Raji (cell line): Measurements from ENCODE around the gene ANKDD1B.

Experiments
- POLR2A ChIP-seq: IDR thresholded peaks from 2 replicates; pipeline ENCODE4 v1.6.1; 2011; ENCODE audit warnings: low read depth, low read length, control low read depth; ENCODE audit not compliant: insufficient read depth

ANKDD1B gene

DNA sequence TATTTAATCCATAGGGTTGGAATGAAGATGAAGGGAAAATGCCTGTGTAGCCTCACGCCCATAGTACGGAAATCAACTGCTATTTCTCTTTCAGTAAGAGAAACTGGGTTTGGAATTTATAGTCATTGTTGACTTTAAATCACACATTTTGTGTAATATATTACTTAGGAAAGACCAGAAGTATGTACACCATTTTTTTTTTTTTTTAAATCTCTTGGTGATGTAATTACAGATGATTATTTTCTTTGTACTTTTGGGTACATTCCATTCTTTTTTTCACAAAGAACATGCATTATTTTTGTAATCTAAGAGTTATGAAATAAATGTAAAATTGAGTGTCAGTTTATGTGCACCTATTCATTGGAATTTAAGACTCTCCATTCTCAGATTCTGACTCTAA is 60.3 kb downstream of the ANKDD1B start:
- TF ChIP-seq POLR2A: no peak

DNA sequence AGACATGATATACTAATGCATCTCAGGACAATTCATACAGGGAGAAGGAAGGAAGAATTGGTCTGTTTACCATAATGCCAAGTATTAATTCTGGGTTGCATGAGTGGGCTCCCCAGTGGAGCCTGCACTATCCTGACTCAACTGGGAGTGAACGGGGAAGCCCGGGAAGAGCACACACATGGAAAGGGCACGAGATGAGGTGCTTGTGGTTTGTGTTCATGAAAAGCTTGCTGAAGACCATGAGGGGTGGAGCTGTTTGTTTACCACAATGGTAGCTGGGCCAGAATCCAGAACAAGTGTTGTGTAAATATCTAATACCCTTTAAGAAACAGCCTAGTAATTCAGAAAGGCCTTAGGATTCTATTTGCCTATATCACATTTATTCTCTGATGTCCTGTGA is 61.4 kb downstream of the ANKDD1B start:
- TF ChIP-seq POLR2A: no peak

DNA sequence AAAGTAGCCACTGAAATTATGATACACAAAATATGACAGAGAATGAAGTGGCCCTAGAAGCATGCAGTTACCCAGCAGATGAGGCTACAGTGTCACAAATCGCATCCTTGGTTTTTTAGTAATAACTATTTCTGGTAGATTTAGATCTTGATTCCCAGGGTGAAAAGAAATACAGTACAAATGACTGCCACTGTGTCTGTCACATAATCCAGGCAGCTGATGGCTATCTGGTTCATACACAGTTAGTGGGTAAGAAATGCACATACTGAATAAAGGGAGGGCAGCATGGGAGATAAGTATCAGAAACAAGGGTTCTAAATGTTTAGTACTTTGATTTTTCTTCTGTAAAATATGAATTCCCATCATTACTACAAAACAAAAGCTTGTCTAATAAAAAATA is 64.5 kb downstream of the ANKDD1B start:
- TF ChIP-seq POLR2A: no peak

DNA sequence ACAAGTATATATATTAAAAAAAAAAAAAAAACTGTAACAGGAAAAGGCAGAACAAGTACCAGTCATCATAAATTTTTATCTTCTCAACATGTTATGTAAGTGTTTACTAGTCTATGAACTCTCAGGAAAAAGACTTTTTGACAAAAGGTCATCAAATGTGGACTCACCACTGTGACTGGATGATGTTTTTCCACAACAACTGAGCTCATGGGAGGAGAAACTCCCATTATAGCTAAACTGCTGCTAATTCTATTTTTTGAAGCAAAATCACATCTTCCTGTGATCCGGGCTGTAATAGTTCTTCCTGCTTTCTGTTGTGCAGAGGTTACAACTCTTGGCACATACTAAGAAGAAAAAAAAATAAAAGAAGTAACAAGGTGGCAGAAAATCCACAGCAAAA is 66.4 kb downstream of the ANKDD1B start:
- no peak for TF ChIP-seq POLR2A

DNA sequence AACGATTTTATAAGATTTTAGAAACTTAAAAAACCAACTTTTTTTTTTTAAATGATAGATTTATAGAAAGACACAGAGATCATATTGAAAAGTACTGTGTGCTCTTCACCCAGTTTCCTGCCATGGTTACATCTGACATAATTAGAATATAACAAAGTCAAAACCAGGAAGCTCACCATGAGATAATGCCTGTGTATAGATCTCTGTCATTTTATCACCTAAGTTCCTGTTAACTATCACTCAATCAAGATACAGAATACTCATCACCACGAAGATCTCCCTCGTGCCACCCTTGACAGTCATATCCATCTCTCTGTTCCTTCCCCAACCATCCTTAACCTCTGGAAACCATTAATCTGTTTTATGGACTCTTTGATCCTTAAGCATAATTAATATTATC is 66.9 kb downstream of the ANKDD1B start:
- TF ChIP-seq POLR2A: no peak

DNA sequence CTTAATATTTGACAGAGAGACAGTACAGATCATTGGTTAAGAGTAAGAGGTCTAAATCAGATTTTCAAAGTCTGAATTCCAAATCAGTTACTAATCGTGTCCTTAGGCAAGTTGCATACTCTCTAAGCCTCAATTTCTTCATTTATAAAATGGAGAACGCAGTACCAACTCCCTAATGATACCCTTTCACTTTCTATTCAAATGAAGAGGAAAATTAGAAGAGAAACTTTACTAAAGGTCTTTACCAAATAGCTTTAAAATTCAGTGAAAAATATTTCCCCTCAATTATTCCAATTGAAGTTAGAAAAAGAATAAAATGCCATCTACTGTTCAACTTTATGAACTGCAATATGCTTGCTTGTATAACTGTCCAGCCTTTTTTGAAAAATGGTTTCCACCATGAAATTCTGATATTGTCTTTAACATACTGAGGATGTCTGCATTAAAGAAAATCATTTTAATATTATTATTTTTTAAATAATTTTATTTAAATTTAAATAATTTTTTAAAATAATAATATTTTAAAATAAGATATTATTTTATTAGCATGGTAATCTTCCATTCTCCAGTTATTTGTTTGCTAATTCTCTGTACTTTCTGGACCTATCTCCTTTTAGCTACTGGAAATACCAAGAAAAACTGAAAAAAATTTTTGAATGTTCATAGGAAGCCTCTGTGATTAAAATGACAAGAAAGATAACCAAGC is 70.0 kb downstream of the ANKDD1B start:
- TF ChIP-seq POLR2A: no peak

DNA sequence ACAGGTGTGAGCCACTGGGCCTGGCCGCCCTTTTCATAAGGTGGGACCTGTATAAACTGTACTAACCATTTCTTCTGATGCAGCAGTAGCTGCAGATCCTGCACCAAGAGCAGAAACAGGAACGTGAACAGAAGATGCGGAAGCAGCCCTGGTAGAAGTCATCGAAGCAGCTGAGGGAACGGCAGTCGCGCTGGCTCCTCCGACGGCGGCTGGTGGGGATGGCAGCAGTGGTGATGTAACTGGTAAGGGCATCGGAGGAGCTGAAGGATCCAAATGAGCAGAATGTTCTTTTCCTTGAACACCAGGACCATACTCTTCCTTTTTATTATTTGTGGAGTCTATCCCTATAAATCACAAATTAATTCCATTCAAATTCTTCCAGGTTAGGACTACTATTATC is 73.9 kb downstream of the ANKDD1B start:
- TF ChIP-seq POLR2A: no peak

DNA sequence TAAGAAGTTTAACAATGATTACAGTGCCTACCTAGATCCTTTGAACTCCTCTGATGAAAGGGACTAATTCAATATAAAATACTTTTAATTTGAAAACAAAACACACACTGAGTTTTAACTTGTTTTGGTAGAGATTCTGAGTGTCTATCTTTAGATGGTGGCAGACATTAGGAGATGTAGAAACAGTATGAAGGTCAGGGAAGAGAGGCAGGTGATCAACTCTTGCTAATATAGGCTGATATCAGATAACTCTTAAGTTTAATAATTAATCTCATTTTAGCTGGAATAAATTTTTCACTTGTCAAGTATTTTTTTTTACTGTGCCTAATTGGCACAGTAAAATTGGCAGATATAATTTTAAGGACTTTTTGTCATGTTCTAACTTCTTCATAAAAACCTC is 75.2 kb downstream of the ANKDD1B start:
- no peak for TF ChIP-seq POLR2A

DNA sequence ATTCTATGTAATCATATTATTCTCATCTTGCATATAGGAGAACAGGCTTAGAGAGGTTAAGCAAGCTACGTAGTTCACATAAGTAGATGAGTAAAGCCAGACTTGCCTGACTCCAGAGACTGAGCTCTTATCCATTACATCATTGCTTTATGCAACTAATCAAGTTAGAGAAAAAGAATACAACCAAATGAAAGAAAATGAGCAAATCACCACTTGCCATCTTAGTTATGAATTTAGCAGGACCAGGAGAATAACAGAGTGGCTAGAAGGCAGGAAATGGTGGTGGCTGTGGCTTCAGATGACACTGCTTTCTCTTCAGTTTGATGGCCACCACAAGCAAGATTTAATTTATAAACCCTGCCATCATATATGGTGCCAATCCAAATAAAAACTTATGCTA is 79.4 kb downstream of the ANKDD1B start:
- TF ChIP-seq POLR2A: no peak

DNA sequence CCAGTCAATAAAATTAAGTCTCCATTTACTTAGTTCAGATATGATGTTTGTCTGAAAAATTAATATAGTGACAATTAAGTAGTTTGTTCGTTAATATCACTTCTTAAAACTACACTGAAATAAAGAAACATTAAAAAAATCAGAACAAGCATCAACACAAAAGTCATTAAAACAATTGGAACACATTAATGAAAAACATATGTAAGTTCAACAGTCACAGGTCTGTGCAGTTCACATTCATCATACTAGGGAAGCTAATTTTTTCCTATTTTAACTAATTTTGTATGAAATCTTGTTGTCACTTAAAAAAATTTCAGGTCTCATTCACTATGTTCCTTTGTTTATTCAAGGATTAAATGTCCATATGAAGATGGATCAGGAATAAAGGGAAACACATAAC is 83.5 kb downstream of the ANKDD1B start:
- no peak for TF ChIP-seq POLR2A

DNA sequence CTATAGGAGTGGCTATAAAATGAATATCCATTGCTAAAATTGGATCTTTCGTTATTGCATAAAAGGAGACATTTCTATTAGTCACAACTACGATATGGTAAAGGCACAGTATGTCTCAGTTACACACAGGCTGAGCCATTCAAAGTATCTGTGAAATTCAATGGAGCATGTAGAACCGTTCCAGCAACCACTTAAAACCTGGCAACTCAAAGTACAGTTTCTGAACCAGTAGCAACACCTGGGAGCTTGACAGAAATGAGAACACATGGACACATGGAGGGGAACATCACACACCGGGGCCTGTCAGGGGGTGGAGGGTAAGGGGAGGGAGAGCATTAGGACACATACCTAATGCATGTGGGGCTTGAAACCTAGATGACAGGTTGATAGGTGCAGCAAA is 90.6 kb downstream of the ANKDD1B start:
- TF ChIP-seq POLR2A: no peak

DNA sequence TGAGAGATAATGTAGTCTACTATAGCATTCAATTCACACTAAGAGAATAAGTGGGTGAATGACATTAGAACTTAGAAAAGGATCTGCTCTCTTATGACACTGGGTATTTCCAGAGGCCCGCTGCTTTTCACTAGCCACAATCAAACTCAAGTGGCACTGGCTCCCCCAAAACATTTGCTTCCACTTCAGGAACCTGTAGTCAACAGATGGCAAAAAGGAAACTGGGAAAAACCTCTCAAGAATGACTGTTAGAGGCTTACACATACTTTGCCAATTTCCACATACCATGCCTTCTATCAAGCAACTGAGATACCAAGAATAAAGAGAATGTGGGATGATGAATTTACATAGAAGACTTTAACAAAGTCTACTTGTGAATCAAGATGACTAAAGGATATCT is 94.8 kb downstream of the ANKDD1B start:
- TF ChIP-seq POLR2A: no peak

DNA sequence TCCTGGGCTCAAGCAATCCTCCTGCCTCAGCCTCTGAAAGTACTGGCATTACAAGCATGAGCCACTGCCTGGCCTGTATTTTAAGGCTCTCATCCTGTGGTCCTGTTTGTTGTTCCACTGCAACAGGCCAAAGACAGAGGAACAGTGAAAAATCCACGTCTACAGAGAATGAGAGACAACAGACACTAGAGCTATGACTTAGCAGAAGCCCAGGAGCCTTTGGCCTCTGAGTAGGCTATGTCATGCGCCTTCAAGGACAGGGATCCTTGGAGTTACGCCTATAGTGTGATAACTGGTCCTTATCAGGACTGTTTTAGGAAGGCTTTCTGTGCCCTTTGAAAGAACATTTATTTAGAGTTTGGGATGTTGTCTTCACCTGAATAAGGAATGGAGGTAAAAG is 95.5 kb downstream of the ANKDD1B start:
- TF ChIP-seq POLR2A: no peak

DNA sequence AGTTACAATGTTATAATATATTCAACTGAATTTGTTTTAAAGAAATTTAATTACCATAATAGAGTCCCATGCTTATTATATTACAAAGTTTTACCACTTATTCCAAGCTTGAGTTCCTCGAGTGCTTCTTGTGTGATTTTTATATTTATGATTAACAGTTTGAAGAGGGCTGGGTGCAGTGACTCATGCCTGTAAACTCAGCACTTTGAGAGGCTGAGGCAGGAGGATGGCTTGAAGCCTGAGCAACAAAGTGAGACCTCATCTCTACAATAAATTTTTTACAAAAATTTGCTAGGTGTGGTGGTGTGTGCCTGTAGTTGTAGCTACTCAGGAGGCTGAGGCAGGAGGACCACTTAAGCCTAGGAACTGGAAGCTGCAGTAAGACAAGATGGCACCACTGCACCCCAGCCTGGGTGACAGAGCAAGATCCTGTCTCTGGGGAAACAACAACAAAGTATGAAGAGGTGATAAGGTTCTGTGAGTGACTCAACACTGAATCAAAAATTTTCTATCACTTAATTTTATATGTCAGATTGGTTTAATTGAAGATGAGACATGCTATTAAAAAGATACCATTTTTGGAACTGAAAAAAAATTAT is 96.8 kb downstream of the ANKDD1B start:
- TF ChIP-seq POLR2A: no peak

DNA sequence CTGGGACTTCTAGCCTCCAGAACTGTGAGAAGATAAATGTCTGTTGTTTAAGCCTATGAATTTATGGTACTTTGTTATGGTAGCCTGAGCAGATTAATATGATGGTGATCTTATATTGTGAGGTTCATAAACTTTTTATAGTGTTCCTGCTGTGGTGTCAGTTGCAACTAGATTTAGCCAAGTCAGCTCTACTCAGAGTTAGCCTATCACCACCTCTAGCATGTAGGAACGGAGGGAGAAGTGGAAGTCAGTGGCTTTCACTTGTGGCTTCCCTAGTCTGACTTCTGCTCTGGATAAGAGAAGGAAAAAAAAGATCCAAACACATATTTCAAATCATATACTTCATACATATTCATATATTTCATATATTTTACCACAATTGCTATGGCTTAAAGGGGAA is 99.4 kb downstream of the ANKDD1B start:
- no peak for TF ChIP-seq POLR2A

DNA sequence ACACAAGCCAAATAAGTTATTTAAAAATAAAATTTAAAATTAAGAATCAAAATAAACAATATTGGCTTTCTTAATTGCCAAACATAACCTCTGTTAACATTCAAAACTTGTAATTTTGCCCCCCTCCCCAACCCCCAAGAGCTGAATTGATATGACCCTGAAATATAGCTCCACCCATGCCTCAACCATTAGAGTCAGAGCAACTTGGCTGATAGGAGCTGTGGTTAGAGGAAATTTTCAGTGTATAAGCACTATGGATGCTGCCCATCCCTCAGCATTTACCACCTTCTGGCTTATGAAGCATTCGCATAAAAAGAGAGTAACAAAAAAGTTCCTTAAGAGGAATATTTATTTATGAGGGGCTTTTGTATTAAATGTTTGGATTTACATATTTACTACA is 99.9 kb downstream of the ANKDD1B start:
- TF ChIP-seq POLR2A: no peak

DNA sequence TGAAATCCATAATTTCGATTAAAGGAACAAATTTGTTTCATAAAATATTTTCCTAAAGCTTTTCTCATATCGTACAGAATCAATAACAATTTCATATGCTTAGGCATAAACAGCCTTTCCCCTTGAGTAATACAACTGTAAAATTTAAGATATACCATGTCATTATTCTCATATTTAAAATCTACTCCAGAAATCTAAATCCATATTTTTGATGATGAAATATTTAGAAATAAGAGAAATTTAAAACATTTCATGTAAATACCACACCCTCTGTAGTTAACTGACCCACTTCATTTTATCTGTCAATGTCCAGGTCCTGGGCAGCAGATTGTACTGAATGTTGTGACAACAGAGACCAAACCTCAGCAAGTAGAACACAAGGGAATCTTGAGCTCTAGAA is 100.8 kb downstream of the ANKDD1B start:
- no peak for TF ChIP-seq POLR2A

DNA sequence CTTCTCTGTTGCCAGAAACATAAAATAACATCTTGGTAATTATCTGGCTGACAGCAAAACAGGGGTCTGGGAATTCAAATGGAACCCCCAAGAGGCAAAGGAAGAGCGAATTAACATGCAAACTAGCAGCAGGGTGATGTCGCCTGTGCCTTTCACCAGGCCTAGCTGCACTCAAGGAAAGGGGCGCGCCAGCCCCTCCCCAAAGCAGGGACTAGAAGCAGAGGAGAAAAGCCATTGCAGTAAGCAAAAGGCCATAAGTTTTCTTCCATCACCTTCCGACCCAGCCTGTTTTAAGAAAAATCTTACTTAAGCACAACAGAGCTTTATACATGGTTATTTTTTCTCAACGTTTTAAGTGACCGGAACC is 105.4 kb downstream of the ANKDD1B start:
- no peak for TF ChIP-seq POLR2A
